ENCODE results near the gene ANKLE1. TPM values are rescaled to one million over a fixed set of nuclear protein-coding genes. Genes with fewer than 3 reads are reported as not detected.

The ANKLE1 gene
- total RNA-seq, 1 donor from 2014 or later, result 2.3 TPM

DNA sequence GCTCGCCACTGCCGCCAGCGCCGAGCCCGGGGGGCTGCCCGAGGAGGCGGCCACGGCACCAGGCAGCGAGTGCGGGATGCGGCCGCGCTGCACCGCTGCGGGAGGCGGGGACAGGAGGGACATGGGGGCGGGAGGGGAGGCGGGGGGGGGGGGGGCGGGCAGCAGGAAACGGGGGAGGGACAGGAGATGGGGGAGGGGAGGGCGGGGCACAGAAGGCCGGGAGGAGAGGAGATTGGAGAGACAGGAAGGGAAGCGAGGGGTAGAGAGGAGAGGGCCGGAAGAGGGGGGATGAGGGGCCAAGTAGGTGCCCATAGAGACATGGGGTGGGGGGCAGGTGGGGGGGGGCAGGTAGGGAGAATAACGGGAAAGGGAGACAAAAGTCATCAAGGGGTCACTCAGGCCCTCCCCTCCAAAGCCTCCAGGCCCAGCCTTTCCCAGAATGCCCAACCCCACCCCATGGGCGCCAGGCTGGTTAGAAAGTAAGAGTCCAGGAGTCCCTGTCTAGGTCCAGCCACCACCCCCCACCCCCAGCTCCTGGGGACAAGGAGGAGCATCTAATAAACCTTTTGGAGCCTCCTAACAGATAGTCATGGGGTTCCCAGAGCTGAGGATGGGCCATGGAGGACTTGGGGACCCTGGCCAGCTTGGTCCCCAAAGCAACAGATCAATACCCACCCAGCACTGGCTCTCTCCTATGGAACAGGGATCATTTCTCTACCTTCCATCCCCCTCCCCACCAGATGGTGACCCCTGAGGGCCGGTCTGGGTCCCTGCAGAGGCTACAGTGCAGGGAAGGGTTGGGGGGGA, 45.5 kb upstream of the ANKLE1 start:
- peaks cover 8% of the 10 kb centered on the region for H3K27me3 Mint-ChIP-seq (ENCODE audit: unreplicated experiment)
- H3K9me3 Mint-ChIP-seq (ENCODE audit: unreplicated experiment), result no peaks in the 10 kb centered on the region
- no peak overlapping the region for H3K4me3 Mint-ChIP-seq (ENCODE audit: unreplicated experiment)
- TF ChIP-seq CTCF (IDR thresholded peaks at IDR 0.05; ENCODE audit: unreplicated experiment), result no peak
- H3K36me3 Mint-ChIP-seq (ENCODE audit: low read depth, unreplicated experiment), result peaks cover 16% of the 10 kb centered on the region
- no peak overlapping the region for H3K27ac Mint-ChIP-seq (ENCODE audit: unreplicated experiment)
- DNase-seq (ENCODE audit: low spot score), result no peak
- peaks cover 10% of the 10 kb centered on the region for H3K4me1 Mint-ChIP-seq (ENCODE audit: unreplicated experiment)

GRCh38 chr19:17236811-17237543, 44.7 kb upstream of the ANKLE1 start:
- Mint-ChIP-seq H3K27ac (ENCODE audit: unreplicated experiment) (peak overlapping the region; percentile 13), H3K36me3 (ENCODE audit: low read depth, unreplicated experiment) (peaks cover 18% of the 10 kb centered on the region), H3K4me3 (ENCODE audit: unreplicated experiment) (peak overlapping the region; percentile 71), H3K4me1 (ENCODE audit: unreplicated experiment) (peaks cover 10% of the 10 kb centered on the region), H3K27me3 (ENCODE audit: unreplicated experiment) (peaks cover 9% of the 10 kb centered on the region), H3K9me3 (ENCODE audit: unreplicated experiment) (no peaks in the 10 kb centered on the region)
- no peak for TF ChIP-seq CTCF (IDR thresholded peaks at IDR 0.05; ENCODE audit: unreplicated experiment)
- no peak for DNase-seq (ENCODE audit: low spot score)

- Mint-ChIP-seq H3K27ac (ENCODE audit: unreplicated experiment) (no peak overlapping the region), H3K9me3 (ENCODE audit: unreplicated experiment) (no peaks in the 10 kb centered on the region), H3K4me3 (ENCODE audit: unreplicated experiment) (peak overlapping the region; percentile 54), H3K27me3 (ENCODE audit: unreplicated experiment) (peaks cover 12% of the 10 kb centered on the region), H3K4me1 (ENCODE audit: unreplicated experiment) (peaks cover 13% of the 10 kb centered on the region), H3K36me3 (ENCODE audit: low read depth, unreplicated experiment) (peaks cover 18% of the 10 kb centered on the region)
- no peak for DNase-seq (ENCODE audit: low spot score)
- TF ChIP-seq CTCF (IDR thresholded peaks at IDR 0.05; ENCODE audit: unreplicated experiment), result no peak
Measured at GRCh38 chr19:17237747-17238706, 43.7 kb upstream of the ANKLE1 start.

GRCh38 chr19:17240062-17240752, 41.5 kb upstream of the ANKLE1 start:
- no peak for TF ChIP-seq CTCF (IDR thresholded peaks at IDR 0.05; ENCODE audit: unreplicated experiment)
- Mint-ChIP-seq H3K4me3 (ENCODE audit: unreplicated experiment) (no peak overlapping the region), H3K36me3 (ENCODE audit: low read depth, unreplicated experiment) (peaks cover 18% of the 10 kb centered on the region), H3K27me3 (ENCODE audit: unreplicated experiment) (peaks cover 16% of the 10 kb centered on the region), H3K9me3 (ENCODE audit: unreplicated experiment) (no peaks in the 10 kb centered on the region), H3K4me1 (ENCODE audit: unreplicated experiment) (peaks cover 19% of the 10 kb centered on the region), H3K27ac (ENCODE audit: unreplicated experiment) (no peak overlapping the region)
- no peak for DNase-seq (ENCODE audit: low spot score)
